Measurements from ENCODE around the gene ADARB2. TPM values are rescaled to one million over a fixed set of nuclear protein-coding genes. Genes with fewer than 3 reads are reported as not detected.

The ADARB2 gene
- total and polyA plus RNA-seq, 2 experiments from 2014 or later: 2.0 to 5.0 TPM

DNA sequence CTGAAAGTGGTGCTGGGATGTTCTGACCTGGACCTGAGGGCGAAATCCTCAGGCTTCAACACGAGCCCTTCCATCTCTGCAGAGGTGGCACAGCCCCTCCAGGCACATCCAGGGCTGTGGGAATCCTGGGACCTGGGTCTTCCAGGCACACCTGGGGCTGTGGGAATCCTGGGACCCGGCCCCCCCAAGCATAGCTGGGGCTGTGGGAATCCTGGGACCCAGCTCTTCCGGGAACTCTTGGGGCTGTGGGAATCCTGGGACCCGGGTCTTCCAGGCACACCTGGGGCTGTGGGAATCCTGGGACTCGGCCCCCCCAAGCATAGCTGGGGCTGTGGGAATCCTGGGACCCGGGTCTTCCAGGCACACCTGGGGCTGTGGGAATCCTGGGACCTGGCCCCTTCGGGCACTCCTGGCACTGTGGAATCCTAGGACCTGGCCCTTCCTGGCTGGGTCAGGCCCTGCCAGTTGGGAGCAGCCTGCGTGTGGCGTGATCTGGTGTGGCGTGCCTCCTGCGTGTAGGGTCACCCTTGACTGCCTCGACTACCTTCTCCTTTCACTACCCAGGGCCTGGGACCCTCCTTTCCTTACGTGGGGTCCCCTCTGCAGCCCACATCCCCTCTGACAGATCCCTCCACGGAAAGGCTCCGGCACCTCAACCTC lies 557.1 kb downstream of the ADARB2 start (continued):
- TF ChIP-seq, protein P1, sequence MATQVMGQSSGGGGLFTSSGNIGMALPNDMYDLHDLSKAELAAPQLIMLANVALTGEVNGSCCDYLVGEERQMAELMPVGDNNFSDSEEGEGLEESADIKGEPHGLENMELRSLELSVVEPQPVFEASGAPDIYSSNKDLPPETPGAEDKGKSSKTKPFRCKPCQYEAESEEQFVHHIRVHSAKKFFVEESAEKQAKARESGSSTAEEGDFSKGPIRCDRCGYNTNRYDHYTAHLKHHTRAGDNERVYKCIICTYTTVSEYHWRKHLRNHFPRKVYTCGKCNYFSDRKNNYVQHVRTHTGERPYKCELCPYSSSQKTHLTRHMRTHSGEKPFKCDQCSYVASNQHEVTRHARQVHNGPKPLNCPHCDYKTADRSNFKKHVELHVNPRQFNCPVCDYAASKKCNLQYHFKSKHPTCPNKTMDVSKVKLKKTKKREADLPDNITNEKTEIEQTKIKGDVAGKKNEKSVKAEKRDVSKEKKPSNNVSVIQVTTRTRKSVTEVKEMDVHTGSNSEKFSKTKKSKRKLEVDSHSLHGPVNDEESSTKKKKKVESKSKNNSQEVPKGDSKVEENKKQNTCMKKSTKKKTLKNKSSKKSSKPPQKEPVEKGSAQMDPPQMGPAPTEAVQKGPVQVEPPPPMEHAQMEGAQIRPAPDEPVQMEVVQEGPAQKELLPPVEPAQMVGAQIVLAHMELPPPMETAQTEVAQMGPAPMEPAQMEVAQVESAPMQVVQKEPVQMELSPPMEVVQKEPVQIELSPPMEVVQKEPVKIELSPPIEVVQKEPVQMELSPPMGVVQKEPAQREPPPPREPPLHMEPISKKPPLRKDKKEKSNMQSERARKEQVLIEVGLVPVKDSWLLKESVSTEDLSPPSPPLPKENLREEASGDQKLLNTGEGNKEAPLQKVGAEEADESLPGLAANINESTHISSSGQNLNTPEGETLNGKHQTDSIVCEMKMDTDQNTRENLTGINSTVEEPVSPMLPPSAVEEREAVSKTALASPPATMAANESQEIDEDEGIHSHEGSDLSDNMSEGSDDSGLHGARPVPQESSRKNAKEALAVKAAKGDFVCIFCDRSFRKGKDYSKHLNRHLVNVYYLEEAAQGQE (IDR thresholded peaks at IDR 0.05; ENCODE audit: unreplicated experiment): no peak

DNA sequence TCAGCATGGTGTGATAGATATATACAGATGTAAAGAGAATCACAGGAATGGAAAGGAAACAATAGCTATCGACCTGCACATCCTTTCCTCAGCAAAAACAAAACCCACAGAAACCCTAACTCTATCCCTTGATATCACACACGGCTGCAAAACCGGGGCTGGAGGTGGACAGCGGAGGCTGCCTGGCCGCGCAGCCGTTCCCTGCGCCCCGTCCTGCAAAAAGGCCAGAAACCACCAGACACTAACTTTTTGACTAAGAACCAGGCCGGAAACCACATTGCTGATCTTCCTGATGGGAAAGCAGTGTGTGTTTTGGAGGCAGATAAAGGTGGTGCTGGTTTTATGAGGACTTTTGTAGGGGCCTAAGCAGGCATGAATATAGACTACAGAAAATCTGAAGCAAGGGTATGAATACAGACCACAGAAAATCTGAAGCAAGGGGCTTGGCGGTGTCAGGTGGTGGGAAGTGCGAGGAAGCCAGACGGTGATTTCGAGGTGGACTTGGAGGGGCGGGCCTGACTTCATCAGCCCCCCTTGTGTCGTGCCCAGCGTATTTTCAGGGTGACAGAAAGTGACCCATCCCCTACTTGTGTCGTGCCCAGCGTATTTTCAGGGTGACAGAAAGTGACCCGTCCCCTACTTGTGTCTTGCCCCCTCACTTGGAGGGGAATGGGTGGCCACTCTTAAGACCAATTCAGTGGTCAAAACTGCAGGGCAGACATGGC lies 557.8 kb downstream of the ADARB2 start:
- H3K4me2 ChIP-seq: no peak overlapping the region
- Mint-ChIP-seq H3K4me3 (no peak overlapping the region), H3K27ac (no peak overlapping the region), H3K9me3 (no peaks in the 10 kb centered on the region), H3K27me3 (ENCODE audit: insufficient read depth, low read depth, poor library complexity) (peaks cover 15% of the 10 kb centered on the region), H3K36me3 (ENCODE audit: low read depth) (no peaks in the 10 kb centered on the region), H3K4me1 (peaks cover 14% of the 10 kb centered on the region)
- H3K79me2 ChIP-seq (replicated peaks; ENCODE audit: insufficient read depth): no peaks in the 10 kb centered on the region
- H3K4me3 ChIP-seq: no peak overlapping the region
- TF ChIP-seq CTCF (conservative IDR thresholded peaks at IDR 0.05; ENCODE audit: low read depth in 2 of 2): no peak
- TF ChIP-seq CREB1 (CRISPR knock-in tag; IDR thresholded peaks at IDR 0.05; ENCODE audit: low read depth): no peak
- TF ChIP-seq, protein P2, sequence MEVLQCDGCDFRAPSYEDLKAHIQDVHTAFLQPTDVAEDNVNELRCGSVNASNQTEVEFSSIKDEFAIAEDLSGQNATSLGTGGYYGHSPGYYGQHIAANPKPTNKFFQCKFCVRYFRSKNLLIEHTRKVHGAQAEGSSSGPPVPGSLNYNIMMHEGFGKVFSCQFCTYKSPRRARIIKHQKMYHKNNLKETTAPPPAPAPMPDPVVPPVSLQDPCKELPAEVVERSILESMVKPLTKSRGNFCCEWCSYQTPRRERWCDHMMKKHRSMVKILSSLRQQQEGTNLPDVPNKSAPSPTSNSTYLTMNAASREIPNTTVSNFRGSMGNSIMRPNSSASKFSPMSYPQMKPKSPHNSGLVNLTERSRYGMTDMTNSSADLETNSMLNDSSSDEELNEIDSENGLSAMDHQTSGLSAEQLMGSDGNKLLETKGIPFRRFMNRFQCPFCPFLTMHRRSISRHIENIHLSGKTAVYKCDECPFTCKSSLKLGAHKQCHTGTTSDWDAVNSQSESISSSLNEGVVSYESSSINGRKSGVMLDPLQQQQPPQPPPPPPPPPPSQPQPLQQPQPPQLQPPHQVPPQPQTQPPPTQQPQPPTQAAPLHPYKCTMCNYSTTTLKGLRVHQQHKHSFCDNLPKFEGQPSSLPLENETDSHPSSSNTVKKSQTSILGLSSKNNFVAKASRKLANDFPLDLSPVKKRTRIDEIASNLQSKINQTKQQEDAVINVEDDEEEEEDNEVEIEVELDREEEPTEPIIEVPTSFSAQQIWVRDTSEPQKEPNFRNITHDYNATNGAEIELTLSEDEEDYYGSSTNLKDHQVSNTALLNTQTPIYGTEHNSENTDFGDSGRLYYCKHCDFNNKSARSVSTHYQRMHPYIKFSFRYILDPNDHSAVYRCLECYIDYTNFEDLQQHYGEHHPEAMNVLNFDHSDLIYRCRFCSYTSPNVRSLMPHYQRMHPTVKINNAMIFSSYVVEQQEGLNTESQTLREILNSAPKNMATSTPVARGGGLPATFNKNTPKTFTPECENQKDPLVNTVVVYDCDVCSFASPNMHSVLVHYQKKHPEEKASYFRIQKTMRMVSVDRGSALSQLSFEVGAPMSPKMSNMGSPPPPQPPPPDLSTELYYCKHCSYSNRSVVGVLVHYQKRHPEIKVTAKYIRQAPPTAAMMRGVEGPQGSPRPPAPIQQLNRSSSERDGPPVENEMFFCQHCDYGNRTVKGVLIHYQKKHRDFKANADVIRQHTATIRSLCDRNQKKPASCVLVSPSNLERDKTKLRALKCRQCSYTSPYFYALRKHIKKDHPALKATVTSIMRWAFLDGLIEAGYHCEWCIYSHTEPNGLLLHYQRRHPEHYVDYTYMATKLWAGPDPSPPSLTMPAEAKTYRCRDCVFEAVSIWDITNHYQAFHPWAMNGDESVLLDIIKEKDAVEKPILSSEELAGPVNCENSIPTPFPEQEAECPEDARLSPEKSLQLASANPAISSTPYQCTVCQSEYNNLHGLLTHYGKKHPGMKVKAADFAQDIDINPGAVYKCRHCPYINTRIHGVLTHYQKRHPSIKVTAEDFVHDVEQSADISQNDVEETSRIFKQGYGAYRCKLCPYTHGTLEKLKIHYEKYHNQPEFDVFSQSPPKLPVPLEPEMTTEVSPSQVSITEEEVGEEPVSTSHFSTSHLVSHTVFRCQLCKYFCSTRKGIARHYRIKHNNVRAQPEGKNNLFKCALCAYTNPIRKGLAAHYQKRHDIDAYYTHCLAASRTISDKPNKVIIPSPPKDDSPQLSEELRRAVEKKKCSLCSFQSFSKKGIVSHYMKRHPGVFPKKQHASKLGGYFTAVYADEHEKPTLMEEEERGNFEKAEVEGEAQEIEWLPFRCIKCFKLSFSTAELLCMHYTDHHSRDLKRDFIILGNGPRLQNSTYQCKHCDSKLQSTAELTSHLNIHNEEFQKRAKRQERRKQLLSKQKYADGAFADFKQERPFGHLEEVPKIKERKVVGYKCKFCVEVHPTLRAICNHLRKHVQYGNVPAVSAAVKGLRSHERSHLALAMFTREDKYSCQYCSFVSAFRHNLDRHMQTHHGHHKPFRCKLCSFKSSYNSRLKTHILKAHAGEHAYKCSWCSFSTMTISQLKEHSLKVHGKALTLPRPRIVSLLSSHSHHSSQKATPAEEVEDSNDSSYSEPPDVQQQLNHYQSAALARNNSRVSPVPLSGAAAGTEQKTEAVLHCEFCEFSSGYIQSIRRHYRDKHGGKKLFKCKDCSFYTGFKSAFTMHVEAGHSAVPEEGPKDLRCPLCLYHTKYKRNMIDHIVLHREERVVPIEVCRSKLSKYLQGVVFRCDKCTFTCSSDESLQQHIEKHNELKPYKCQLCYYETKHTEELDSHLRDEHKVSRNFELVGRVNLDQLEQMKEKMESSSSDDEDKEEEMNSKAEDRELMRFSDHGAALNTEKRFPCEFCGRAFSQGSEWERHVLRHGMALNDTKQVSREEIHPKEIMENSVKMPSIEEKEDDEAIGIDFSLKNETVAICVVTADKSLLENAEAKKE (CRISPR knock-in tag; IDR thresholded peaks at IDR 0.05): no peak
- TF ChIP-seq POLR2AphosphoS5 (IDR thresholded peaks at IDR 0.05; ENCODE audit: low read depth): no peak
- no peak for TF ChIP-seq ETS1 (IDR thresholded peaks at IDR 0.05)
- no peak for TF ChIP-seq EZH2phosphoT487 (IDR thresholded peaks at IDR 0.05; ENCODE audit: unreplicated experiment)
- TF ChIP-seq STAT1 (IDR thresholded peaks at IDR 0.05; ENCODE audit: unreplicated experiment): no peak
- no peak for TF ChIP-seq NANOG (IDR thresholded peaks at IDR 0.05; ENCODE audit: borderline replicate concordance)
- H4K20me1 ChIP-seq (replicated peaks; ENCODE audit: insufficient read depth): no peaks in the 10 kb centered on the region
- no peak for ATAC-seq
- no peak overlapping the region for H2AFZ ChIP-seq
- no peak for DNase-seq (ENCODE audit: low spot score)
- no peaks in the 10 kb centered on the region for H3K9me2 ChIP-seq (ENCODE audit: insufficient read depth)
- no peaks in the 10 kb centered on the region for H3F3A ChIP-seq (replicated peaks; ENCODE audit: low read depth)
- H3K36me3 ChIP-seq (ENCODE audit: insufficient read depth): no peaks in the 10 kb centered on the region
- H3K4me1 ChIP-seq (ENCODE audit: insufficient read depth): no peaks in the 10 kb centered on the region
- H3K27me3 ChIP-seq (ENCODE audit: insufficient read depth): no peaks in the 10 kb centered on the region
- H3K27ac ChIP-seq (ENCODE audit: low read depth): no peak overlapping the region
